ENCODE data around the gene MRPL36. TPM values are rescaled to one million over a fixed set of nuclear protein-coding genes. Genes with fewer than 3 reads are reported as not detected.

MRPL36 gene
- total and polyA plus RNA-seq, 8 donors = 20.7 to 38.4 (median 29.0) TPM

DNA sequence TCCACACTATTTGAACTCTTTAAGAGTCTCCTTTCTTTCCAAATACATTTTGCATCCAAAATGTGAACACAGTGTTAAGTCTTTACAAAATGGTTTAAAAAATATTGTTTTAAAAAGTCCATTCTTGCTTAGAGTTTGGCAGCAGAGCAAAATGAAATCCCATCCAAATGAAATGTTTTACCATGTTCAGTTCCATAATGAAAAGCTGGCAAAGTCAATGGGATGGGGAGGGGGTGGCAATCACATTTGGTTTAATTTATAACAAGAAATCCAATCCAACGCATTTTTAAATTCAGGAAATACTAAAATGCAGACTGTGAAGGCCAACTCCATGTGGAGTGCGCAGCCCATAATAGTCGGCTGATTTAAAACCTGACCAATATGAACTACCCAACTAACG, 39.4 kb downstream of the MRPL36 start:
- peaks cover 0 to 55% of the 10 kb centered on the region in 2 donors for H3K27me3 ChIP-seq
- no peaks in the 10 kb centered on the region for H3K36me3 ChIP-seq
- no peak for ATAC-seq
- no peak overlapping the region for H3K27ac ChIP-seq
- no peaks in the 10 kb centered on the region for H3K4me1 ChIP-seq
- H3K9me3 ChIP-seq = no peaks in the 10 kb centered on the region
- no peak for DNase-seq
- TF ChIP-seq, protein P1, sequence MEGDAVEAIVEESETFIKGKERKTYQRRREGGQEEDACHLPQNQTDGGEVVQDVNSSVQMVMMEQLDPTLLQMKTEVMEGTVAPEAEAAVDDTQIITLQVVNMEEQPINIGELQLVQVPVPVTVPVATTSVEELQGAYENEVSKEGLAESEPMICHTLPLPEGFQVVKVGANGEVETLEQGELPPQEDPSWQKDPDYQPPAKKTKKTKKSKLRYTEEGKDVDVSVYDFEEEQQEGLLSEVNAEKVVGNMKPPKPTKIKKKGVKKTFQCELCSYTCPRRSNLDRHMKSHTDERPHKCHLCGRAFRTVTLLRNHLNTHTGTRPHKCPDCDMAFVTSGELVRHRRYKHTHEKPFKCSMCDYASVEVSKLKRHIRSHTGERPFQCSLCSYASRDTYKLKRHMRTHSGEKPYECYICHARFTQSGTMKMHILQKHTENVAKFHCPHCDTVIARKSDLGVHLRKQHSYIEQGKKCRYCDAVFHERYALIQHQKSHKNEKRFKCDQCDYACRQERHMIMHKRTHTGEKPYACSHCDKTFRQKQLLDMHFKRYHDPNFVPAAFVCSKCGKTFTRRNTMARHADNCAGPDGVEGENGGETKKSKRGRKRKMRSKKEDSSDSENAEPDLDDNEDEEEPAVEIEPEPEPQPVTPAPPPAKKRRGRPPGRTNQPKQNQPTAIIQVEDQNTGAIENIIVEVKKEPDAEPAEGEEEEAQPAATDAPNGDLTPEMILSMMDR (IDR thresholded peaks at IDR 0.05) = no peak
- H3K4me3 ChIP-seq = no peak overlapping the region
- intact Hi-C loops (cut with DNase I) = loop anchor here in 1 of 2 donors (10.0 kb wide), 1 partner anchor 265 kb away; no protein-coding TSS in a partner anchor

DNA sequence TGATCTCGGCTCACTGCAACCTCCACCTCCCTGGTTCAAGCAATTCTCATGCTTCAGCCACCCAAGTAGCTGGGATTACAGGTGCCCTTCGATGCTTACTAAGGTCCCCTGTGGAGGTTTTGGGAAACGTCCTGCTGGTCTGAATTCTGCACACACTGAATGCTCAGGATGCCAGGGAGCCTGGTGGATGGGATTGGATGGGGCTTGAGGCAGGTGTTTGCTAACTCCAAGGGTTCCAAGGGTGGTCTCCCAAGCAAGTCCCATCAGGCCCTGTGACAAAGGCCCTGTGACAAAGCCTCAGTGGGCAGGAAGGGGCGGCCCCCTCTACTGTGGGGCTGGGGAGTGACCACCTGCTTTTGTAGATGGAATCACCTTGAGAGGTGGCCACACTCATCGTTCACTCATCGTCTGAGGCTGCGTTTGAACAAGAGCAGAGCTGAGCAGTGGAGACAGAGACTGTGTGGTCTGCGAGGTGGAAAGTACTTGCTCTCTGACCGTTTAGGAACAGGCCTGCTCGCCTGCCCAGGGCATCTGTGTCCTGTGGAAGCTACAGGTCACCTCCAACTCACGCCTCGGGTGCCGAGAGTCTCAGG, 40.2 kb downstream of the MRPL36 start:
- TF ChIP-seq, protein P1 (IDR thresholded peaks at IDR 0.05) = no peak
- Histone ChIP-seq H3K4me1 (no peaks in the 10 kb centered on the region), H3K9me3 (no peaks in the 10 kb centered on the region), H3K27me3 (peaks cover 0 to 54% of the 10 kb centered on the region in 2 donors), H3K36me3 (no peaks in the 10 kb centered on the region), H3K27ac (no peak overlapping the region), H3K4me3 (no peak overlapping the region)
- DNase-seq = peak in 1 of 4 donors; percentile 15
- no peak for ATAC-seq
- intact Hi-C loops (cut with DNase I) = no loop called here

DNA sequence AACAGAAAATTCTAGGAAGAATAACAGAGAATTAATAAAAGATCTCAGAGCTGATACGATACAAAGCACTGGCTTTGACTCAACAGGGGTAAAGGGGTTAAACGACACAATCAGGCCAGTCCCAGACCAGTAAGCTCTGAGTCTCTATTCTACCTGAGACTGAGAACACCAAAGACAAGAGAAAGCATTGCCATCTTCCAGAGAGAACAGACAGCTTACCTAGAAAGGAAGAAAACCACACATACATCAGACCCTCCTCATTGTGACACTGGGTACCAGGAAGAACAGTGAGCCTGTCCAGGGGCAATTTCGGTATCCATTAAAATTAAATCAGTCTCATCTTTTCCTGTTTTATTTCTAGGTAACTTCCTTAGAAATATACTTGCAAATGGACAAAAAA, 41.1 kb downstream of the MRPL36 start:
- DNase-seq = no peak
- ATAC-seq = no peak
- Histone ChIP-seq H3K4me3 (no peak overlapping the region), H3K4me1 (no peaks in the 10 kb centered on the region), H3K36me3 (no peaks in the 10 kb centered on the region), H3K27me3 (peaks cover 0 to 47% of the 10 kb centered on the region in 2 donors), H3K27ac (no peak overlapping the region), H3K9me3 (no peaks in the 10 kb centered on the region)
- TF ChIP-seq, protein P1 (IDR thresholded peaks at IDR 0.05) = no peak
- intact Hi-C loops (cut with DNase I) = no loop called here

DNA sequence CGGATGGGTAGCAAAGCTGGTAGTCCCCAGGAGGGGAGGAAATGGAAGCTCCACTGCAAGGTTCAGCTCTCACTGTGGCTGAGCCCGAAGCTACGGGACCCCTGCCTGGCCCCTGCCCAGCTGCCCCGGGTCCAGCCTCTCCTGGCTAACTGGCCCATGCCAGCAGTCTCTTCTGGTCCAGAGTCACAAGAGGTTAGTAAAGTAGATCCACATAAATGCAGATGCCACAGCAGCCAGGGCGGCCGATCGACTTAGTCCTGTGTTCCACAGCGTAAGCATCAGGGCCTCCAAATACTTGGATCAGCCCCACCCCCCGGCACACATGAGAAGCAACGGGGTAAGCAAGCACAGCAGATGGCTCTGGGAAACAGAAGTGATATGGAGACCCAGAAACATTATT, 42.1 kb downstream of the MRPL36 start:
- intact Hi-C loops (cut with DNase I) = no loop called here
- DNase-seq (peak in 2 of 4 donors; percentile 16 to 64), ATAC-seq (no peak)
- TF ChIP-seq, protein P1 (IDR thresholded peaks at IDR 0.05) = no peak
- Histone ChIP-seq H3K9me3 (no peaks in the 10 kb centered on the region), H3K4me3 (no peak overlapping the region), H3K4me1 (no peaks in the 10 kb centered on the region), H3K27me3 (peaks cover 0 to 43% of the 10 kb centered on the region in 2 donors), H3K27ac (no peak overlapping the region), H3K36me3 (no peaks in the 10 kb centered on the region)

DNA sequence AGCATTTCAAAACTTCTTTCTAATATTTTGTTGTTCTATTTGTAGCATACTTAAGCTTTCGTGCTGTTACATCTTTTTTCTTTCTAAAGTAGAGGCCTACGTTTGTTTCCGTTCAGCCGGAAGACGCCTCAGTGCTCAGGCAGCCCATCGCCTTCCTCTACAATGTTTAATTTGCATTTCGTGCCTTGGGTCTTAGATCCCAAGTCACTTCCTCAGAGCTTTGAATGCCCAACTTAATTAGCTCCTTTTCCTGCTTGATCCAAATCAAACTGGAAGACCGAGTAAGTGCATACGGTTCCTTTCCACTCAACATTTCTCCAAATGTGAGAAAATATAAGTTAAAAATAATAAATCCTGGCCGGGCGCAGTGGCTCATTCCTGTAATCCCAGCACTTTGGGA, 43.2 kb downstream of the MRPL36 start:
- no peaks in the 10 kb centered on the region for H3K36me3 ChIP-seq
- ATAC-seq = no peak
- no peaks in the 10 kb centered on the region for H3K4me1 ChIP-seq
- intact Hi-C loops (cut with DNase I) = no loop called here
- TF ChIP-seq, protein P1 (IDR thresholded peaks at IDR 0.05) = no peak
- H3K27me3 ChIP-seq = peaks cover 0 to 46% of the 10 kb centered on the region in 2 donors
- H3K27ac ChIP-seq = no peak overlapping the region
- no peak overlapping the region for H3K4me3 ChIP-seq
- no peaks in the 10 kb centered on the region for H3K9me3 ChIP-seq
- no peak for DNase-seq
